Eye (tissue), 1 donor: ENCODE data around the gene TRIB2.
A peak's percentile ranks its signal among the peaks of the same experiment; 100 is the strongest.
"Not testable (repeated sequence)": the region's sequence is repeated elsewhere in the genome, so short reads cannot be mapped to it uniquely, and the experiment has no call there.

Source experiments
- DNase-seq: peaks from one replicate; pipeline ENCODE4 v3.0.0-alpha.2; 2015

The TRIB2 gene

GRCh38 chr2:12716282-12717190, at the start of gene TRIB2:
TSS of gene TRIB2 (plus strand) at chr2:12716936. CDS start at chr2:12718308, 1,372 bp downstream.
- DNase-seq: peak; percentile 94

GRCh38 chr2:12669036-12669435, 47.7 kb upstream of the TRIB2 start:
- peak; percentile 49 for DNase-seq

DNA sequence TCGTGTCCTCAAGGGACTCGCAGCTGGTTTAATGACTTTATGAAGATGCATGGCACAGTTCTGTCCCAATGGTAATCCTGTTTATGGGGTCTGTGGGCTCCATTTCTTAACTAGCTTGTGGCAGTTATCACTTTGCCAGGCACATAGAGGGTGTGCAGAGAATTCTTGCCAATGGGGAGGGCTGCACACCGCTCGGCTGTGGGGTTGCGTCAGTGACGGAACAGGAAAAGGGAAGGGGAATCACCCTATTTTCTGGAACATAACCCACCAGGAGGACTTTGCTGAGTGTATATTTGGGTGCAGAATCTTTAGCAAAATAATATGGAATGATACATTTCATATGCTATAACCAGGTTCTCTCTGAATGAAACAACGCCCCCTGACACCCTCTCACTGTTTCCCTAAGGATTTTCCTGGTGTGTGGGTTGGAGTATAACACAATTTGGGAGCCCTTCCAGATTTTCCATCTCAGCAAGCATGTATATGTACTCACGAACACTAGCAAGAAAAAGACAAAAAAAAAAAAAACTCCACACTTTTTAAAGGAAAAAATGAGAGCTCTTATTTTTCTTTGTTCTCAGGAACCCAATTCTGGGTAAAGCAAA, 43.9 kb upstream of the TRIB2 start:
- no peak for DNase-seq

DNA sequence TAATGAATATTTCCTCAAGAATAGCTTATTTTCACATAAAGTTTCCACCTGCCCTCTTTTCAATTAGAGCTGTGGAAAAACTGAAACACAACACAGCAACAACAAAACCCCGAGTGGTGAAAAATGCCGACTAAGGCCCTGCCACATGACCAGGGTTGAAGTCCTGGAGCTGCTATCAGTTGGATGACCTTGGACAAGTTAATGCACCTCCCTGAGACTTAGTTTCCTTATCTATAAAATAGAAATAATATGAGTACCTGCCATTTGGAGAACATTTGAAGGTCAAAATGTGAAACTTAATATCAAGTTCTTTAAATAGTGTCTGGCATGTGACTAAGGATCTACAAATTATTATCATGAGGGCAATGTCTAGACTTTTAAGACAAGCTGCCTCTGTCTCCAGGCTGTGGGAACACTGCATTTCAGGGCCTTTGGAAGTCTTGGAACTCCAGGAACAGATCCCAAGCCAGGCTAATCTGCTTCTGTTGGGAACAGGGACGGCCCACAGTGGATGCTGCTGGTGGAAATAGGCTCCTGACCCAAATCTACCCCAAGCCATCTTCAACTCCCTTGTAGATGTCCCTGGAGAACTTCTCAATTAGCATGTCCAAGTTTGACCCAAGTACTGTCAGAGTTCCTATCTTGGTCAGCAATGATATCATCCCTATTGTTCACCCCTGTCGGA, 42.0 kb upstream of the TRIB2 start:
- no peak for DNase-seq

DNA sequence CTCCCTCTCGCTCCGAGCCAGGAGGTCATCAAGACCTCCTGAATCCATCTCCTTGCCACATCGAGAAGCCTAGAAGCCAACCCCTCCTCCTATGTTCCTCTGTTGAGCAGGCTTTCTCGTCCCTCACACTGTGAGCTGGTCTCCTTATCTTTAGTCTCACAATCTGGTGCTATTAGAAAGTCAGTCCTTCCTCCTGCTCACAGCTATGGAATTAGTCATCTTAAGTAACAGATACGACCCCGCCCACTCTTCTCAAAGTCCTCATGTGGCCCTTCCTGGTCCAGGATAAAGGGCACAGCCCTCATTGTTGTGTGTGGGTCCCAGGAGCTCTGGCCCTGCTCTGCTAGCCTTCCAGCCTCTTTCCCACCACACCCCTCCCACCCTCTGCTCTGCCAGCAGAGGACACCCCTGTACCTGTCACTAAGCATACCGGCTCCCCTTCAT, 41.4 kb upstream of the TRIB2 start:
- no peak for DNase-seq

GRCh38 chr2:12675801-12676200, 40.9 kb upstream of the TRIB2 start:
- DNase-seq: no peak

DNA sequence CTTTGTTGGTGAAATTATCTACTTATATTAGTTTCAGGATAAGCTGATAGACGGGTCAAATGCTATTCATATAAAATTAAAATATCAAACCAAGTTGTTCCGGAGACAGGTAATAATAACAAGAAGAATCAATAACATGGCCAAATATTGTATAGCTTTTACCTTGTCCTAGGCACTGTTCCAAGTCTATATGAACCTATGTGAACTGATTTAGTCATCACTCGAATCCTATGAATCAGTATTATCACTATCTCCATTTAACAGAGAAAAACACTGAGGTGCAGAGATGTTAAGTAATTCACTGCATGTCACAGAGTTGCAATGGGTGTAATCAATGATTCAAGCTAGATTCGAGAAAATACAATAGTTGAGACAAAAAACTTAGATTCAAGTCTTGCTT, 40.0 kb upstream of the TRIB2 start:
- no peak for DNase-seq

- no peak for DNase-seq
These were observed 38.5 kb upstream of the TRIB2 start for GRCh38 chr2:12678186-12678585.

DNA sequence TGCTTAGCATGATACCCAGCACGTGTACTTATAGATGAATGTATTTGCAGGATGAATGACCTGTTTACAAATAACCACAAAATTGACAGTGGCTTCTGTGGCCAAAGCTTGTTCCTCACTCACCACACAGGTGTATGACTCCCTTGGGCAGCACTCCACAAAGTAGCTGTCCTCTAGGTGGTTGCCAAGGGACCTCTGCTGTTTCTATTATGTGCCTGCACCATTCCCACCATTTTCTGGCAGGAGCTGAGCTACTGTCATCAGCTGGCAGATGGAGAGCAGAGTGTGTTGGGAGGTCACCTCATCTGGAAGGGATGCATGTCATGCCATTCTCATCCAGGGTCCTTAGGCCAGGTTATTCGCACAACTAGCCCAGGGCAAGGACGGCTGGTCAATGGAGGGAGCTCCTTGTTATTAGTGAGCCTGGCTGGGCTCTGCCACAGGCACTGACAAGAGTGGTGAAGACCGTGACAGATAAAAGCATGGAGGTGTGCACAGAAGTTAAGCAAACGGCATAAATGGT, 37.1 kb upstream of the TRIB2 start:
- DNase-seq: no peak

DNA sequence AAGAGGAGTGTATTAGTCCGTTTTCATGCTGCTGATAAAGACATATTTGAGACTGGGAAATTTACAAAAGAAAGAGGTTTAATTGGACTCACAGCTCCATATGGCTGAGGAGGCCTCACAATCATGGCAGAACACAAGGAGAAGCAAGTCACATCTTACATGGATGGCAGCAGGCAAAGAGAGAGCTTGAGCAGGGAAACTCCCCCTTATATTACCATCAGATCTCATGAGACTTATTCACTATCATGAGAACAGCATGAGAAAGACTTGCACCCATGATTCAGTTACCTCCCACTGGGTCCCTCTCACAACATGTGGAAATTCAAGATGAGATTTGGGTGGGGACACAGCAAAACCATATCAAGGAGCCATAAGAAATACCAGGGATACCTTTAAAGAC, 36.6 kb upstream of the TRIB2 start:
- DNase-seq: not testable (repeated sequence)

- DNase-seq: no peak
These were observed 34.7 kb upstream of the TRIB2 start for GRCh38 chr2:12682017-12682416.

DNA sequence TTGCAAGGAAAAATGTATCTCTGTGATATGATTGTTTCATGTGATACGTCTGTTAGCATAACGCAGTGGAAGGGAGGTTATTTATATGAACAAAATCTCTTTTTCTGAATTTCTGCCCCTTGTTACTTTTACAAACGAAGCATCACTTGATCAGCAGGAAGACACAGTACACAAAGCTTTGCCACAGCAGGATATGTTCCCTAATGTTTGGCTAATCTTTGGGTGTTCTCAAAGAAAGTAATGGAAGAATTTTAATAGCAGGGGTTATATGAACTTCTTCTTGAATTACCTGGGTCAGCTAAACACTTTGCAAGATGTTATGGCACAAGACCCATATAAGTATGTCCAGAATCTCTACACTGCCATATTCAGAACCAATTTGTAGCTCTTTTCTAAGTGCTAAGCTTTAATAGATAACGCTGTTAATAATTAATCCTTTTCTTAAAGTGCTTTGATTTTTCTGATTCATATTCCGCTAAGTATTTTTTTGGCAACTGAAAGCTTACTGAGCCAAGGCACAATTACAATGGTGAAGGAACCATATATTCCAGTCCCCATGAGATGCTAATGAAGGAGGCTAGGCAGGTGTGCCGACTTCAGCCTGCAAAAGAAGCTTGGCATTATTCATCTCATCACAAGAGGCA, 33.2 kb upstream of the TRIB2 start:
- DNase-seq: no peak

- no peak for DNase-seq
These were observed 32.2 kb upstream of the TRIB2 start for GRCh38 chr2:12684471-12684936.

GRCh38 chr2:12685145-12685544, 31.6 kb upstream of the TRIB2 start:
- no peak for DNase-seq

DNA sequence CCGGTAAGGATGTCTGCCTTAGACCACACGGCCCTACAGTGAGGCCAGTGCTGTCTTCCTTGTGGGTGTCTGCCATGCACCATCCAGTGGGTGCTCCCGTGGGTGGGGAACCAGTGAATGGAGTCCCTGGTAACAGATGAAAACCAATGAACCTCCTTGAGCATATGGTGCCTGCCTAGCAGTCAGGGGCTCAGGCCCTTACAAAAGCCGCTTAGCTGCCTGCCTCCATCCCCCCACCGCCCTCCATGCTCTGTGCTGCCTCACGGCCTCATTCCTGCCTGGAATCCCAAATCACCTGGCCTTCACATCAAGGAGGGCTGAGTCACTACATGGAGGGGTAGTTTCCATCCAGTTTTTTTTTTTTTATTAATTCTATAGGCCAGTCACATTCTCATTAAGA, 30.8 kb upstream of the TRIB2 start:
- DNase-seq: no peak

GRCh38 chr2:12686708-12687283, 29.9 kb upstream of the TRIB2 start:
- no peak for DNase-seq

DNA sequence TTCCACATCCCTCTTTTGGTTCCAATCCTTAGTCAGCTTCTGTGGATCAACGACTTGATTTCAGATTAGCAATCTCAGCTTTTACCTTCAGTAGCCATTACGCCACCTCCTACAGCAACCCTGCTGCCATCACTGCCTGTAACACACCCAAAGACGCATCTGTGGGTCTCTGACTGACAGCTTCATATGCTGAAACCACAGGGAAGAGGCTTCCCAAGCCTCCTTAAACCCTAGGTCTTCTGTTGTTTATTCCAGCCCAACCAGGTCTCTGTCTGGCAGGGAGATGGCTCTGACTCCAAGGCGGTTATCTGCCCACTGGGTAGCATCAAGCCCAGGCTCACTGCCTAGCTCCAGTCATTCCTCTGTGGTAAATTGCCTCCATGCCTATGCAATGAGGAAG, 28.6 kb upstream of the TRIB2 start:
- DNase-seq: no peak

DNA sequence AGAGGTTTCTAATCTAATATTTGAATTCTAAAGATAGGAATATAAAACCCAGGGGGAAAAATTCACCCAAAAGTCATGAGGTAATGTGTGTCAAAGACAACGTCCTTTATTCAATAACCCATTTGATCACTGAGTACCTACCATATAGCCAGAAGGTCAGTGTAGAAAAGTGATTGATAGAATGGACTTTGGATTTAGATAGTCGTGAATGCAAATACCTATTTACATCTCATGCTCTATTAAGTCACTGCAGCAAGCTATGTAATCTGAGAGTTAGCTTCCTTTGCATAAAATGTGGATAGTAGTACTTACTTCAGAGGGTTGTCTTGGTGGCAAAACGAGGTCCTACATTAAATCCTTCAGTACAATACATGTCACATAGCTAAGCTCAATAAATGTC, 27.8 kb upstream of the TRIB2 start:
- no peak for DNase-seq

DNA sequence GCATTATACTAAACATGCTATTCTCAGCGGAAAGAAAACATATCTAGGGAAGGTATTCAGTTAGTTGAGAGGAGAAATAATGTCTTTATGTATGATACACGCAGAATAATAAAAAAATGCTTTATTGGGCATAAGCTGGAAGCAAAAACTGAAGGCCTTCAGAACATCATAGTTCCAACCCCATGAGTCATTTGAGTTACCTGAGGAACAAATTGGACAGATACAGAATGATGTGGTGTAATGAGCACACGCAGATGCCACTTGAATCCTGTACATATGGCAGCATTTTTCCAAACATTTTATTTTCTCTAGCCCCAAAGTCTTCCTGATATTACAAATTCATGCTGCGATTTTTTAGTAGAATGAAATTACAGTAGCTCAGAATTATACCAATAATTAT, 23.2 kb upstream of the TRIB2 start:
- no peak for DNase-seq

DNA sequence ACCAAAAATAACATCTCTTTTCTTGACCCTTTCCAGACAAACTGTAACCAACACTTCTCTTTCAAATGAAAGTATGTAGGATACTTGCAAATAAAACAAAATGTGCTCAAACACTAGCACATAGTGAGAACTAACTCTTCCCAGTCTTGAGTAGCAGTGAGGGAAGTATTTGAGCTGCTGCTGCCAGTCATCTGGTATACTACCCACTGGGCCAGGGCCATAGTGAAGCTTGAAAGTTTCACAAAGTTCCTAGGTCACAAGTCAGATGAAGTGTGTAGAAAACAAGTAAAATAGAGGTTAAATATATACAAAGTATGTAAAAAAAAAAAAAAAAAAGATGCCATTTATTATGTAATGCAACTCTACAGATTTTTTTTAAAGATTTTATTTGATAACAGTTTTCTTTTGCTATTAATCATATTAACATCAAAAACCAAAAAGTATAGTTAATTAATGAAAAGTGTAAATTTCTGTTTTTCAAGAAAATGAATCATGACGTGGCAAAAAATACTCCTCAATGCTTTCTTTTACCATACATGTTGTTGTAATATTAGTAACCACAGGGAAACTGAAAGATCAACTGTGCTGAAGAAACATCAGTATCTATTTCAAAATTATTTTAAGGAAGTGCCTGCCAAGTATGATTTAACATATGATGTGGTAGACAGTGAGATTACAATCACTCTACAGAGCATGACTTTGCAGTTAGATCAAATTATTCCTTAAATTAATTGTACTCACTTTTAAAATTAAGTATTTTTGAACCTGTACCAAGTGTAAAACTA, 21.6 kb upstream of the TRIB2 start:
- no peak for DNase-seq

- DNase-seq: no peak
These were observed 19.1 kb upstream of the TRIB2 start for GRCh38 chr2:12697617-12698016.

DNA sequence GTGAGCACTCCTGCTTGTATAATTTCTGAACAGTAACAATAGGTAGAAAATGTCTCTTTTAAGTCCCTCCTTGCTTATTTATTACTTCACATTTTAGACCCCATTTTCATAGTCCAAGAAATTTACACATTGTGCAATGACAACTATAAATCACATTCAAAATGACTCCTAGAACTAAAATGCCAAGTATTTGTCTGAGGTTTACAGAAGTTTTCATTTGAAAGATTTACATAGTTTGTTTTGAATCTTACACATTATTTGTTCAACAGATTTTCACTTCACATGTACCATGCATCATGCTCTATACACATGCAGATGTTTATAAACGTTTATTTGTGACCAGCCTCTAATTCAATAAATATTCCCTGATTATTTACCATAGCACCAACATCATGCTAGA, 15.7 kb upstream of the TRIB2 start:
- no peak for DNase-seq
